ENCODE measurements around the gene RUVBL1.

Gene RUVBL1

GRCh38 chr3:128068156-128068620, 55.4 kb downstream of the RUVBL1 start:
- DNase-seq (ENCODE audit: low read depth in 2 of 2) = no peak

- DNase-seq (ENCODE audit: low read depth in 2 of 2) = no peak
These were observed 56.1 kb downstream of the RUVBL1 start for GRCh38 chr3:128067489-128067888.

- no peak for DNase-seq (ENCODE audit: low read depth in 2 of 2)
These were observed 56.9 kb downstream of the RUVBL1 start for GRCh38 chr3:128066676-128067075.

- DNase-seq (ENCODE audit: low read depth in 2 of 2) = peak in 1 of 2 experiments; percentile 42
These were observed 57.5 kb downstream of the RUVBL1 start for GRCh38 chr3:128066114-128066513.

GRCh38 chr3:128064962-128065361, 58.6 kb downstream of the RUVBL1 start:
- DNase-seq (ENCODE audit: low read depth in 2 of 2) = no peak

GRCh38 chr3:128063865-128064264, 59.7 kb downstream of the RUVBL1 start:
- no peak for DNase-seq (ENCODE audit: low read depth in 2 of 2)

GRCh38 chr3:128062033-128062745, 61.4 kb downstream of the RUVBL1 start:
- DNase-seq (ENCODE audit: low read depth in 2 of 2) = no peak

GRCh38 chr3:128060473-128061381, 62.9 kb downstream of the RUVBL1 start:
- peak; percentile 88 to 90 for DNase-seq (ENCODE audit: low read depth in 2 of 2)

- no peak for DNase-seq (ENCODE audit: low read depth in 2 of 2)
These were observed 67.4 kb downstream of the RUVBL1 start for GRCh38 chr3:128056258-128056657.

- DNase-seq (ENCODE audit: low read depth in 2 of 2) = no peak
These were observed 69.2 kb downstream of the RUVBL1 start for GRCh38 chr3:128054367-128054766.

GRCh38 chr3:128053614-128054013, 70.0 kb downstream of the RUVBL1 start:
- DNase-seq (ENCODE audit: low read depth in 2 of 2) = no peak

- DNase-seq (ENCODE audit: low read depth in 2 of 2) = no peak
These were observed 70.8 kb downstream of the RUVBL1 start for GRCh38 chr3:128052595-128053351.

GRCh38 chr3:128051837-128052594, 71.6 kb downstream of the RUVBL1 start, which contains the start of gene SEC61A1:
Gene SEC61A1, plus strand, starts transcription at chr3:128052437. Its CDS starts 116 bp downstream, at chr3:128052553.
- peak; percentile 88 to 91 for DNase-seq (ENCODE audit: low read depth in 2 of 2)

- no peak for DNase-seq (ENCODE audit: low read depth in 2 of 2)
These were observed 72.2 kb downstream of the RUVBL1 start for GRCh38 chr3:128051459-128051836.

GRCh38 chr3:128050597-128050996, 73.0 kb downstream of the RUVBL1 start:
- no peak for DNase-seq (ENCODE audit: low read depth in 2 of 2)

GRCh38 chr3:128041344-128041743, 82.3 kb downstream of the RUVBL1 start:
- DNase-seq (ENCODE audit: low read depth in 2 of 2) = no peak

- no peak for DNase-seq (ENCODE audit: low read depth in 2 of 2)
These were observed 83.0 kb downstream of the RUVBL1 start for GRCh38 chr3:128040660-128041059.

GRCh38 chr3:128040041-128040440, 83.6 kb downstream of the RUVBL1 start:
- DNase-seq (ENCODE audit: low read depth in 2 of 2) = no peak

- DNase-seq (ENCODE audit: low read depth in 2 of 2) = no peak
These were observed 87.5 kb downstream of the RUVBL1 start for GRCh38 chr3:128036119-128036518.

GRCh38 chr3:128033102-128033501, 90.5 kb downstream of the RUVBL1 start:
- DNase-seq (ENCODE audit: low read depth in 2 of 2) = no peak

All from fibroblast of skin of left biceps (primary cell).